ENCODE results near the gene TXLNA.

The TXLNA gene

DNA sequence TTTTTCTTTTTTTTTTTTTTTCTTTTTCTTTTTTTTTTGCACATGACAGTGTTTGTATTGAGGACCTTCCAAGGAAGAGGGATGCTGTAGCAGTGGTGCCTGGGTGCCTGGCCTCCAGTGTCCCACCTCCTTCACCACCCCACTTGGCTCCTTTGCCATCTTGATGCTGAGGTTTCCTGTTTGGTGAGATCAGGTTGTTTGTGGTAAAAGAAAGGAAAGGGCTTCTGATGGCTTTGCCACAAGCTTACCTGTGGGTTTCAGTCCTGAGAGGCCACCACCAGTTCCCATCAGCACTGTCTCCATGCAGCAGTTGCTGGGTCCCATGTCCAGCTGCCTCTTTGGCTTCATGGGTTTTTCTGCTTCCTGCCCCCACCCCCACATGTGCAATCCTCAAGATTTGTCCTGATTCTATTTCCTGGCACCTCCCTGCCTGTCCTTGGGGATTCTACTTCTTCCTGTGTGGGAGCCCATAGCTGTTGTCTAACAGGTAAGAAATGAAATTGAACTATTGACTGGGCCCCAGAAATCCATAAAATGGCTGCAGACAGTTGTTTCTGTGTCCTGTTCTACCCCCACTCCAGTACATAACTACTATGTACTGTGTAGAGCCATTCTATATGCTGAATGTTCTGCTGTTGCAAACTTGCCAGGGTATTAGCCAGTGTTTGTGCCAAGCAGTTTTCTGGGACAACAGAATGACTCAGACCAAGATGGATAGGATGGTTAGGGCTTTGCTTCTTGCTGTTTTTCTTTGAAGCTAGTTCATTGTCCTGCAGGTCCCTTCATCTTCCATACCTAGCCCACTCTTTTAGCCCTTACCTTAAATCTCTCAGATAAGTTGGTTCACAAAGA lies 16.7 kb downstream of the TXLNA start:
- no peak overlapping the region for H3K4me3 ChIP-seq (ENCODE audit: low read length)
- TF ChIP-seq, protein P1, sequence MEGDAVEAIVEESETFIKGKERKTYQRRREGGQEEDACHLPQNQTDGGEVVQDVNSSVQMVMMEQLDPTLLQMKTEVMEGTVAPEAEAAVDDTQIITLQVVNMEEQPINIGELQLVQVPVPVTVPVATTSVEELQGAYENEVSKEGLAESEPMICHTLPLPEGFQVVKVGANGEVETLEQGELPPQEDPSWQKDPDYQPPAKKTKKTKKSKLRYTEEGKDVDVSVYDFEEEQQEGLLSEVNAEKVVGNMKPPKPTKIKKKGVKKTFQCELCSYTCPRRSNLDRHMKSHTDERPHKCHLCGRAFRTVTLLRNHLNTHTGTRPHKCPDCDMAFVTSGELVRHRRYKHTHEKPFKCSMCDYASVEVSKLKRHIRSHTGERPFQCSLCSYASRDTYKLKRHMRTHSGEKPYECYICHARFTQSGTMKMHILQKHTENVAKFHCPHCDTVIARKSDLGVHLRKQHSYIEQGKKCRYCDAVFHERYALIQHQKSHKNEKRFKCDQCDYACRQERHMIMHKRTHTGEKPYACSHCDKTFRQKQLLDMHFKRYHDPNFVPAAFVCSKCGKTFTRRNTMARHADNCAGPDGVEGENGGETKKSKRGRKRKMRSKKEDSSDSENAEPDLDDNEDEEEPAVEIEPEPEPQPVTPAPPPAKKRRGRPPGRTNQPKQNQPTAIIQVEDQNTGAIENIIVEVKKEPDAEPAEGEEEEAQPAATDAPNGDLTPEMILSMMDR (conservative IDR thresholded peaks at IDR 0.05; ENCODE audit: low read length), result no peak
- DNase-seq (ENCODE audit: low read depth), result no peak

DNA sequence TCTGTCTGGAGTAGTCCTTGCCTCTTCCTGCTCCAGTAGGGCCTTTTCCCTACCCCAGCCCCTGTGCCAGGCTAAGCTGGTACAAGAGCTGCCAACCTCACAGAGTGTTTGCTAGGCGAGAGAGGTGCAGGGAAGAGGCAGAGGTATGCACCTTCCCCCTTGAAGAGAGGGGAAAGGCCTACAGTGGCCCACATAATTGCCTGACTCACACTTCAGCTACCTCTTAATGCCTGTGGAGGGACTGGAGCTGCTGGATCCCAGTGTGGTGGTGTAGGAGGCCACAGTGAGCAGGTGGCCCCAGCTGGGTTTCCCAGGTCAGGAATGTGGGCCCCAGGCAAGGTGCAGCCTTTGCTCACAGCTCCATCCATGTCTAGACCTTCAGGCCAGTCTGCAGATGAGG lies 17.6 kb downstream of the TXLNA start:
- H3K4me3 ChIP-seq (ENCODE audit: low read length), result no peak overlapping the region
- no peak for DNase-seq (ENCODE audit: low read depth)
- TF ChIP-seq, protein P1 (conservative IDR thresholded peaks at IDR 0.05; ENCODE audit: low read length), result no peak

DNA sequence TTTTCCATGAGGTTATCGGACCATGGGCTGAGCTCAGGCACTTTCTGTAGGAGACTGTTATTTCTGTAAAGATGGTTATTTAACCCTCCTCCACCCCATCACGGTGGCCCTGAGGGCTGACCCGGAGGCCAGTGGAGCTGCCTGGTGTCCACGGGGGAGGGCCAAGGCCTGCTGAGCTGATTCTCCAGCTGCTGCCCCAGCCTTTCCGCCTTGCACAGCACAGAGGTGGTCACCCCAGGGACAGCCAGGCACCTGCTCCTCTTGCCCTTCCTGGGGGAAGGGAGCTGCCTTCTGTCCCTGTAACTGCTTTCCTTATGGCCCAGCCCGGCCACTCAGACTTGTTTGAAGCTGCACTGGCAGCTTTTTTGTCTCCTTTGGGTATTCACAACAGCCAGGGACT lies 18.4 kb downstream of the TXLNA start:
- DNase-seq (ENCODE audit: low read depth), result no peak
- TF ChIP-seq, protein P1 (conservative IDR thresholded peaks at IDR 0.05; ENCODE audit: low read length), result no peak

DNA sequence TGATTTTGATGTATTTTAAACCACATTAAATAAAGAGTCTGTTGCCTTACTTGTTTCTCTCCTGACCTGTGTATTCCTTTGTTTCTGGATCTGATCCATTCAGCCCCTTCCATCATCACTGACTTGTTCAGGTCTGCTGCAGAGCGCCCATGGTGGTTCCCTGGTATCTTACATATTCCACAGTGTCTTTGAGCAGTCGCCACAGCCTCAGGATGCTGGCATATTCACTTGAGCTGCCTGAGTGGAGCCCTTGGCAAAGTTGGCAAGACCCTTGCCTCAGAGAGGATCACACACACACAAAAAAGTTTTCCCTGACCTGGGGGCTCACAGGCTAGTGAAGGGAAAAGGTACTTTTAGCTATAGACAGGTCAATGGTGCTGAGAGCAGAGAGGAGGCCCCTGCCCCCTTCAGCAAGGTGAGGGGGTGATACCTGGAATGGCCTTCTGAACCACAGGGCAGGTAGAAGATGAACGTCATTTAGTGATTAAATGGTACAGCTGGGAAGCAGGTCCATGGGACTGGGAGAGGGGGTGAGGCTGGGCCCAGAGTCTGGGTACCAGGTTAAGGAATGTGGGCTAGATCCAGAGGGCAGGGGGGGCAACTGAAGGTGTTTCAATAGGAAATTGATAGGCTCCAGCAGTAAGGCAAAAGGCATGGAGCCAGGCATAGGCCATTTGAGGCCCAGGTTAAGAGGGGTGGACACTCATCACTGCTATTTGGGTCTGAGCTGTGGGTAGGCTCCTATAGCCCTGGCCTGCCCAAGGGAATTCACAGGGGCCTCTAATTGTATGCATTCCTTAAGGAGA lies 19.0 kb downstream of the TXLNA start:
- no peak for DNase-seq (ENCODE audit: low read depth)
- TF ChIP-seq, protein P1 (conservative IDR thresholded peaks at IDR 0.05; ENCODE audit: low read length), result no peak
- no peak overlapping the region for H3K4me3 ChIP-seq (ENCODE audit: low read length)

More for the DNA sequence above, 18.4 kb downstream of the TXLNA start:
- H3K4me3 ChIP-seq (ENCODE audit: low read length), result no peak overlapping the region

DNA sequence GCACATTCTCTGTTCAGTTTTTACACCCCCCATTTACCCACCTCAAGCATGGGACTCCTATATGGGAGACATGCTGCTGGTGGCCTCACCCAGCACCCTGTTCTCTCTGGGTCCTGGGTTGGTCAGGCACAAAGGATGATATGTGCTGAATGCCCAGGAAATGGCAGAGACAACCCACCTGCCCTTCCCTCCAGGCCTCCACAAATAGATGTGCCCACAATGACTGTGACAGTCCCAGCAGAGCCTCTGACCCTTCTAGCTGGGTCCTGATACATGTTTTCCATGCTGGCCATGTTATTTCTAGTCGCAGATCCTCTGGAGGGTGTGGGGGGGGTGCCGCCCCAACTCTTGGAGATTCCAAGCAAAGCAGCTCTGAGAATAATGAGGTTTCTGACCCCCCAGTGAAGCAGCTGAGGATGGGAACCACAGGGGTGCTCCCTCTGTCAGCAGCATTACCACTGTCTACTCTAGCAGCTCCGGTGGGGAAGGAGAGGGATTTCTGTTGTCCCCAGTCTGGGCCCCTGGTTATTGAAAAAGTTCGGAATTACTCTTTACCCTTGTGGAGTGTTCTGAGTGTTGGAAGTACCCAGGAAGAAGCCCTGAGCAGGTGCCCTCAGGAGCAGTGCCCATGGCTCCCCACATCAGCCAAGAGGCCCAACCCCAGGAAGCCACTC lies 19.7 kb downstream of the TXLNA start:
- no peak overlapping the region for H3K4me3 ChIP-seq (ENCODE audit: low read length)
- TF ChIP-seq, protein P1 (conservative IDR thresholded peaks at IDR 0.05; ENCODE audit: low read length), result no peak
- no peak for DNase-seq (ENCODE audit: low read depth)

DNA sequence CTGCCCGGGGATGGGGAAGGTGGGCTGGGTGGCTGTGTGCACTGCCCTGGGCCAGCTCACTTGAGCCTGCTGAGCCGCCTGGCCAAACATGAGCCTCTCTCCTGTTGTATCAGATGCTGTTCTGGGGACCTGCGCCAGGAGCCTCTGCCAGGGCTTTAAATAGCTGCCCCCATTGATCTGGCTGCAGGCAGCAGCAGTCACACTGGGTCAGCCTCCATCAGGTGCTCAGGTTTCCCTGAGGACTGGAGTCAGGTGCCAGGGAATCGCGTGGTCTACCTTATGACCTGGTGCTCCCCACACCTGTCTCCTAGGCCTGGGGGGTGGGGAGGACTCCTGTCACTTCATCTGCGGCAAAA lies 20.2 kb downstream of the TXLNA start:
- DNase-seq (ENCODE audit: low read depth), result no peak
- peak overlapping the region; percentile 83 for H3K4me3 ChIP-seq (ENCODE audit: low read length)
- TF ChIP-seq, protein P1 (conservative IDR thresholded peaks at IDR 0.05; ENCODE audit: low read length), result no peak
